Measurements from ENCODE around the gene TRMT1L.

GRCh38 chr1:185108321-185108720 is 48.4 kb downstream of the TRMT1L start:
- TF ChIP-seq CTCF (IDR thresholded peaks at IDR 0.05) (no peak), POLR2A (IDR thresholded peaks at IDR 0.05) (no peak), POLR2AphosphoS5 (IDR thresholded peaks at IDR 0.05) (no peak)
